Kidney epithelial cell (primary cell): ENCODE results near the gene CYGB. TPM values are rescaled to one million over a fixed set of nuclear protein-coding genes. Genes with fewer than 3 reads are reported as not detected.

Source experiments
- DNase-seq: peaks from one replicate; pipeline ENCODE4 v3.0.0-alpha.2; 2010; ENCODE audit warnings: low read depth
- H3K27me3 ChIP-seq: 2 replicates; pipeline ENCODE4 v1.6.0; 2011; ENCODE audit warnings: low read length; ENCODE audit not compliant: control insufficient read depth, insufficient read depth
- H3K36me3 ChIP-seq: 2 replicates; pipeline ENCODE4 v1.5.1; 2011; ENCODE audit warnings: low read length; ENCODE audit not compliant: control insufficient read depth, insufficient read depth
- H3K4me3 ChIP-seq: 2 replicates; pipeline ENCODE4 v1.5.1; 2011; ENCODE audit warnings: low read depth, mild to moderate bottlenecking, control low read depth, low read length
- total RNA-seq: library from RNA; depleted of rRNA; stranded (reverse); fragments of >200 nt; gene quantifications from 2 replicates; pipeline ENCODE4 v1.2.3, GENCODE V29; 2015
- TF ChIP-seq, protein P1 (sequence below): IDR thresholded peaks from 2 replicates; pipeline ENCODE4 v1.5.1; 2011; ENCODE audit warnings: mild to moderate bottlenecking, moderate library complexity, low read length, control low read depth, inconsistent platforms; ENCODE audit not compliant: insufficient read depth, poor library complexity, severe bottlenecking

Gene CYGB
- total RNA-seq, 1 donor from 2014 or later, result 16.9 TPM

- no peaks in the 10 kb centered on the region for H3K36me3 ChIP-seq
- no peak for DNase-seq
Observed at GRCh38 chr17:76575570-76575969, 38.1 kb upstream of the CYGB start.

DNA sequence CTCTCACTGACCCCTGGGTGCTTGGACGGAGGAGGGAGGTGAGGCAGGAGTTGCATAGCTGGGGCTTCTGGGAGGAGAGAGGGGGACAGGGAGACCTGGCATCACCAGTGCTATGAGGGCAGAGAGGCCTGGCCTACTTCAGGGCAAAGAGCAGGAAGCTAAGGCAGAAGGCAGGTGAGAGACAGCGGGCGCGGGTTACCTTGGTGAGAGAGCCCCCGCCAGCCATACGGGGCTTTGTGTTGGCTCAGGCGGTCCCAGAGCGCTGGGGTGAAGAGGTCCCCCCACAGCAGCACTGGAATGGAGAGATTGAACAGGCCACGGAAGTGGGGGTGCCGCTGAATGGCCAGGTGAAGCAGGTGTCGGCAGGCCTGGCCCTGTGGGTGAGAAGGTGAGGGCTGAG lies 36.7 kb upstream of the CYGB start:
- Histone ChIP-seq H3K36me3 (no peaks in the 10 kb centered on the region), H3K4me3 (no peak overlapping the region), H3K27me3 (no peaks in the 10 kb centered on the region)
- no peak for DNase-seq
- TF ChIP-seq, protein P1, sequence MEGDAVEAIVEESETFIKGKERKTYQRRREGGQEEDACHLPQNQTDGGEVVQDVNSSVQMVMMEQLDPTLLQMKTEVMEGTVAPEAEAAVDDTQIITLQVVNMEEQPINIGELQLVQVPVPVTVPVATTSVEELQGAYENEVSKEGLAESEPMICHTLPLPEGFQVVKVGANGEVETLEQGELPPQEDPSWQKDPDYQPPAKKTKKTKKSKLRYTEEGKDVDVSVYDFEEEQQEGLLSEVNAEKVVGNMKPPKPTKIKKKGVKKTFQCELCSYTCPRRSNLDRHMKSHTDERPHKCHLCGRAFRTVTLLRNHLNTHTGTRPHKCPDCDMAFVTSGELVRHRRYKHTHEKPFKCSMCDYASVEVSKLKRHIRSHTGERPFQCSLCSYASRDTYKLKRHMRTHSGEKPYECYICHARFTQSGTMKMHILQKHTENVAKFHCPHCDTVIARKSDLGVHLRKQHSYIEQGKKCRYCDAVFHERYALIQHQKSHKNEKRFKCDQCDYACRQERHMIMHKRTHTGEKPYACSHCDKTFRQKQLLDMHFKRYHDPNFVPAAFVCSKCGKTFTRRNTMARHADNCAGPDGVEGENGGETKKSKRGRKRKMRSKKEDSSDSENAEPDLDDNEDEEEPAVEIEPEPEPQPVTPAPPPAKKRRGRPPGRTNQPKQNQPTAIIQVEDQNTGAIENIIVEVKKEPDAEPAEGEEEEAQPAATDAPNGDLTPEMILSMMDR, result no peak

More at GRCh38 chr17:76575570-76575969, 38.1 kb upstream of the CYGB start:
- TF ChIP-seq, protein P1, result no peak
- H3K27me3 ChIP-seq, result no peaks in the 10 kb centered on the region
- H3K4me3 ChIP-seq, result no peak overlapping the region

- TF ChIP-seq, protein P1, result no peak
- H3K27me3 ChIP-seq, result no peaks in the 10 kb centered on the region
- H3K36me3 ChIP-seq, result no peaks in the 10 kb centered on the region
- DNase-seq, result no peak
- no peak overlapping the region for H3K4me3 ChIP-seq
Observed at GRCh38 chr17:76573096-76573495, 35.6 kb upstream of the CYGB start.

DNA sequence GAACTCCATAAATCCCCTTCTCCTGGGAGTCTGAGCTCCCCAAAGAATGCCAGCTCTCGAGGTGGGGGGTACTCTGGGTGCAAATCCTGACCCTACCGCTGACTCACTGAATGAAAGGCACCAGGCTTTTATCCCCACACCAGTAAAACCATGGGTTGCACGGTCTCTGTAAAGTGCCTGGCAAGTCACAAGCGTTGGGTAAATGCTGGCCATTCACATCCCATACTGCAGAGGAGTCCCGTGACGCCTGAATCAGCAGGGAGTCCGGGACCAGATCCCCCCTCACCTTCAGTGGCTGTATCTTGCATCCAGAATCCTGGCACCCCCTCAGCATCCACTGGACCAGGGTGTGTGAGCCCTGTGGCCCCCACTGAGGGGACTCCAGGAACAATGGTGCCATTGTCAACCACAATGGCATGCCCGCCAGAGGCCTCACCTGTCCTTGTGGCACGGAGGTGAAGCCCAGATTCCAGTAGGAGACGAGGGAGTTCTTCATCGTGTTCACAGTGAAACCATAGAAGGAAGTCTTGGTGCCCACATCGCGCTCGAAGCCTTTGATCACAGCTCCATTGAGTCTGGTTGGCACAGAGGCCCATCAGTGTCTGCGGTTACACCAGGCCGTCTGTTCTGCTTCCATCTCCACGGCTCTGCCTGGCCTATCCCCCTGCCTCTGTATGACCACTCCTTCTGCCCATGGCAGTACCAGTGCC lies 34.8 kb upstream of the CYGB start:
- TF ChIP-seq, protein P1, result no peak
- Histone ChIP-seq H3K36me3 (no peaks in the 10 kb centered on the region), H3K27me3 (no peaks in the 10 kb centered on the region), H3K4me3 (no peak overlapping the region)
- DNase-seq, result no peak

DNA sequence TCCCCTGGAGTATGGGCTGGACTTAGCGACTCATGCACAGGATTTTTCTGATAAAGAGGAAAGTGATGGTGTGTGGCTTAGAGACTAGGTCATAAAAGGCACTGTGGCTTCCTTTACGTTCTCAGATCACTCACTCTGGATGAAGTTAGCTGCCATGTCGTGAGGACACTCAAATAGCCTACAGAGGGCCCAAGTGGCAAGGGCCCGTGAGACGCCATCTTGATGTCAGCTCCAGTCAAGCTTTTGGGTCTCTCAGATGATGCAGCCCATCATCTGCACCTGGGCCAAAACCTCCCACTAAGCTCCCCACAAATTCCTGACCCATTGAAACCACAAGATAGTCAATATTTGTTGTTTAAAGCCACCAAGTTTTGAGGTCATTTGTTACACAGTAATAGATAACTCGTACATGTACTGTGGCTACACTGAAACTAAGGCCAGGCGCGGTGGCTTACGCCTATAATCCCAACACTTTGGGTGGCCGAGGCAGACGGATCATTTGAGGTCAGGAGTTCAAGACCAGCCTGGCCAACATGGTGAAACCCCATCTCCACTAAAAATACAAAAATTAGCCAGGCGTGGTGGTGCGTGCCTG lies 33.5 kb upstream of the CYGB start:
- no peaks in the 10 kb centered on the region for H3K27me3 ChIP-seq
- TF ChIP-seq, protein P1, result no peak
- DNase-seq, result no peak
- H3K4me3 ChIP-seq, result no peak overlapping the region
- H3K36me3 ChIP-seq, result no peaks in the 10 kb centered on the region
